Activated CD4-positive, alpha-beta T cell treated with anti-CD3 and anti-CD28 coated beads for 1 hour (primary cell): Measurements from ENCODE around the gene SOX18.

Source experiments
- DNase-seq: peaks from one replicate; pipeline ENCODE4 v3.0.0-alpha.2; 2020

SOX18 gene

GRCh38 chr20:64067733-64068307, 18.4 kb upstream of the SOX18 start:
- DNase-seq, result no peak

- no peak for DNase-seq
Observed at GRCh38 chr20:64067005-64067632, 17.7 kb upstream of the SOX18 start.

- no peak for DNase-seq
Observed at GRCh38 chr20:64065974-64066343, 16.5 kb upstream of the SOX18 start.

- no peak for DNase-seq
Observed at GRCh38 chr20:64065062-64065973, 15.9 kb upstream of the SOX18 start.

GRCh38 chr20:64064145-64064698, 14.8 kb upstream of the SOX18 start:
- no peak for DNase-seq

GRCh38 chr20:64063389-64064144, 14.1 kb upstream of the SOX18 start:
- no peak for DNase-seq

GRCh38 chr20:64062596-64063388, 13.4 kb upstream of the SOX18 start, which contains the start of gene TCEA2:
Gene TCEA2 (plus strand): TSS chr20:64063198. CDS start chr20:64063313, 115 bp downstream.
- DNase-seq, result peak; percentile 92

- DNase-seq, result no peak
Observed at GRCh38 chr20:64062276-64062595, 12.8 kb upstream of the SOX18 start.

GRCh38 chr20:64058536-64058935, 9.1 kb upstream of the SOX18 start:
- no peak for DNase-seq

GRCh38 chr20:64057628-64058498, 8.4 kb upstream of the SOX18 start:
- peak; percentile 66 for DNase-seq

GRCh38 chr20:64056889-64057627, 7.6 kb upstream of the SOX18 start:
- no peak for DNase-seq

GRCh38 chr20:64056639-64056888, 7.1 kb upstream of the SOX18 start:
- no peak for DNase-seq

GRCh38 chr20:64055893-64056638, 6.6 kb upstream of the SOX18 start:
- DNase-seq, result no peak

GRCh38 chr20:64055396-64055892, 6.0 kb upstream of the SOX18 start:
- no peak for DNase-seq

- DNase-seq, result no peak
Observed at GRCh38 chr20:64053841-64054661, 4.6 kb upstream of the SOX18 start.

- no peak for DNase-seq
Observed at GRCh38 chr20:64052987-64053840, 3.8 kb upstream of the SOX18 start.

- DNase-seq, result no peak
Observed at GRCh38 chr20:64052326-64052722, 2.9 kb upstream of the SOX18 start.
